HFFc6 (cell line): ENCODE data around the gene FAM184B. TPM values are rescaled to one million over a fixed set of nuclear protein-coding genes. Genes with fewer than 3 reads are reported as not detected.
"Not testable (repeated sequence)": the region's sequence is repeated elsewhere in the genome, so short reads cannot be mapped to it uniquely, and the experiment has no call there.

Experiments used
- DNase-seq: peaks from one replicate; pipeline ENCODE4 v3.0.0-alpha.2; 2018
- H3K27ac Mint-ChIP-seq: 2 replicates; pipeline ENCODE4 v1.8.0; 2020; ENCODE audit warnings: mild to moderate bottlenecking, mixed read lengths
- H3K27me3 Mint-ChIP-seq: 2 replicates; pipeline ENCODE4 v1.8.0; 2021; ENCODE audit warnings: mild to moderate bottlenecking, moderate library complexity, mixed read lengths; ENCODE audit not compliant: insufficient read depth
- H3K36me3 Mint-ChIP-seq: 2 replicates; pipeline ENCODE4 v1.8.0; 2021; ENCODE audit warnings: low read depth, mixed read lengths
- H3K4me1 Mint-ChIP-seq: 2 replicates; pipeline ENCODE4 v1.8.0; 2020; ENCODE audit warnings: low read depth, mixed read lengths
- H3K4me3 Mint-ChIP-seq: 2 replicates; pipeline ENCODE4 v1.8.0; 2020; ENCODE audit warnings: mild to moderate bottlenecking, moderate library complexity, mixed read lengths
- H3K9me3 Mint-ChIP-seq: 2 replicates; pipeline ENCODE4 v1.8.0; 2020; ENCODE audit warnings: mild to moderate bottlenecking, mixed read lengths
- CTCF ChIP-seq: fragments of 200-600 bp; sonication (generic); IDR thresholded peaks from 2 replicates; pipeline ENCODE4 v1.5.0; 2021; ENCODE audit warnings: antibody characterized with exemption, mild to moderate bottlenecking
- total RNA-seq, 6 experiments: library from RNA; stranded (reverse); fragmentation: NEBNext Ultra II Directional; extraction: Animal tissue kit (Norgen Biotek cat#: 25700); gene quantifications; 2 replicates in 1 of 6; 3 replicates in 5 of 6; pipeline ENCODE4 v1.2.3, GENCODE V29; 2021

The FAM184B gene
- total RNA-seq, 6 experiments from 2014 or later: 0.02 to 0.05 TPM; not detected in 4

- peak; percentile 8 for DNase-seq
- no peak overlapping the region for H3K27ac Mint-ChIP-seq
- no peak overlapping the region for H3K4me3 Mint-ChIP-seq
- no peaks in the 10 kb centered on the region for H3K4me1 Mint-ChIP-seq
- H3K36me3 Mint-ChIP-seq: no peaks in the 10 kb centered on the region
- peaks cover 12% of the 10 kb centered on the region for H3K27me3 Mint-ChIP-seq
- no peak for TF ChIP-seq CTCF
- no peaks in the 10 kb centered on the region for H3K9me3 Mint-ChIP-seq
Measured at GRCh38 chr4:17662694-17663093, 118.7 kb downstream of the FAM184B start.

- H3K4me1 Mint-ChIP-seq, H3K4me3 Mint-ChIP-seq, H3K27ac Mint-ChIP-seq, DNase-seq, H3K9me3 Mint-ChIP-seq, H3K36me3 Mint-ChIP-seq: not testable (repeated sequence)
- peaks cover 26% of the 10 kb centered on the region for H3K27me3 Mint-ChIP-seq
Measured at GRCh38 chr4:17659196-17659595, 122.2 kb downstream of the FAM184B start.

- Mint-ChIP-seq H3K27me3 (peaks cover 26% of the 10 kb centered on the region), H3K9me3 (no peaks in the 10 kb centered on the region), H3K4me1 (no peaks in the 10 kb centered on the region), H3K4me3 (no peak overlapping the region), H3K36me3 (no peaks in the 10 kb centered on the region), H3K27ac (no peak overlapping the region)
- no peak for TF ChIP-seq CTCF
- no peak for DNase-seq
Measured at GRCh38 chr4:17657849-17658248, 123.6 kb downstream of the FAM184B start.

GRCh38 chr4:17657090-17657489, 124.3 kb downstream of the FAM184B start:
- no peaks in the 10 kb centered on the region for H3K36me3 Mint-ChIP-seq
- no peaks in the 10 kb centered on the region for H3K9me3 Mint-ChIP-seq
- peaks cover 26% of the 10 kb centered on the region for H3K27me3 Mint-ChIP-seq
- TF ChIP-seq CTCF: no peak
- no peak overlapping the region for H3K4me3 Mint-ChIP-seq
- DNase-seq: no peak
- no peak overlapping the region for H3K27ac Mint-ChIP-seq
- no peaks in the 10 kb centered on the region for H3K4me1 Mint-ChIP-seq

- no peak for DNase-seq
- no peaks in the 10 kb centered on the region for H3K9me3 Mint-ChIP-seq
- H3K4me1 Mint-ChIP-seq: no peaks in the 10 kb centered on the region
- no peaks in the 10 kb centered on the region for H3K36me3 Mint-ChIP-seq
- peaks cover 26% of the 10 kb centered on the region for H3K27me3 Mint-ChIP-seq
- TF ChIP-seq CTCF: no peak
- H3K4me3 Mint-ChIP-seq: no peak overlapping the region
- H3K27ac Mint-ChIP-seq: no peak overlapping the region
Measured at GRCh38 chr4:17654701-17655100, 126.7 kb downstream of the FAM184B start.

GRCh38 chr4:17650406-17650805, 131.0 kb downstream of the FAM184B start:
- peaks cover 11% of the 10 kb centered on the region for H3K27me3 Mint-ChIP-seq
- no peak for DNase-seq
- no peaks in the 10 kb centered on the region for H3K9me3 Mint-ChIP-seq
- H3K4me3 Mint-ChIP-seq: no peak overlapping the region
- H3K36me3 Mint-ChIP-seq: no peaks in the 10 kb centered on the region
- no peak overlapping the region for H3K27ac Mint-ChIP-seq
- TF ChIP-seq CTCF: no peak
- no peaks in the 10 kb centered on the region for H3K4me1 Mint-ChIP-seq
